ENCODE data around the gene MRPL41.
"Not testable (repeated sequence)": the region's sequence is repeated elsewhere in the genome, so short reads cannot be mapped to it uniquely, and the experiment has no call there.

The MRPL41 gene

GRCh38 chr9:137554349-137554748 lies 2.7 kb downstream of the MRPL41 start:
- TF ChIP-seq CTCF (IDR thresholded peaks at IDR 0.05; ENCODE audit: low read depth, low read length) = no peak
- in situ Hi-C loops (cut with HindIII; ENCODE audit: low sequenced_read_pairs) = no loop called here

DNA sequence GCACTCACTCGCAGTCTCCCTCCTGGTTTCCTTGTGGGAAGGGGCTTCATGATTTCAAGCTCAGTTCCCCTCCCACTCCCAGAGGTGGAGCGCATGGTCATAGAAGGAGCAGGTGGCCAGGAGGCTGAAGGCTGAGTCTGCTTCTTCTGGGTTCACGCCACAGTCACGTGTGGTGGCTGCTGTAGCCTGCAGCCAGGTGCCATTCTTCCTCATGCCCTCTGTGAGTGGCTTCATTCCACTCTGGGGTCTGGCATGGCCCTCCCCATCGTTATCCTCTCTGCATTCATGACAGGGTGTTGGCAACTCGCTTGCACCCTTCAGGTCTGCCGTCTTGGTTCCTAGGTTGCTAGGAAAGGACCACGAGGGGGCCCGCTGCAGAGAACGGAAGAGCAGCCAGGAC lies 3.5 kb downstream of the MRPL41 start:
- no peak for DNase-seq (ENCODE audit: low read depth, low spot score)
- in situ Hi-C loops (cut with HindIII; ENCODE audit: low sequenced_read_pairs) = no loop called here
- no peak for TF ChIP-seq CTCF (IDR thresholded peaks at IDR 0.05; ENCODE audit: low read depth, low read length)
- H3K4me3 ChIP-seq (ENCODE audit: low read depth, low read length) = no peak overlapping the region

More at GRCh38 chr9:137554349-137554748, 2.7 kb downstream of the MRPL41 start:
- H3K4me3 ChIP-seq (ENCODE audit: low read depth, low read length) = no peak overlapping the region
- no peak for DNase-seq (ENCODE audit: low read depth, low spot score)

GRCh38 chr9:137556069-137556838 lies 4.6 kb downstream of the MRPL41 start:
- peak; percentile 69 for DNase-seq (ENCODE audit: low read depth, low spot score)
- in situ Hi-C loops (cut with HindIII; ENCODE audit: low sequenced_read_pairs) = no loop called here
- H3K4me3 ChIP-seq (ENCODE audit: low read depth, low read length) = no peak overlapping the region
- TF ChIP-seq CTCF (IDR thresholded peaks at IDR 0.05; ENCODE audit: low read depth, low read length) = no peak

DNA sequence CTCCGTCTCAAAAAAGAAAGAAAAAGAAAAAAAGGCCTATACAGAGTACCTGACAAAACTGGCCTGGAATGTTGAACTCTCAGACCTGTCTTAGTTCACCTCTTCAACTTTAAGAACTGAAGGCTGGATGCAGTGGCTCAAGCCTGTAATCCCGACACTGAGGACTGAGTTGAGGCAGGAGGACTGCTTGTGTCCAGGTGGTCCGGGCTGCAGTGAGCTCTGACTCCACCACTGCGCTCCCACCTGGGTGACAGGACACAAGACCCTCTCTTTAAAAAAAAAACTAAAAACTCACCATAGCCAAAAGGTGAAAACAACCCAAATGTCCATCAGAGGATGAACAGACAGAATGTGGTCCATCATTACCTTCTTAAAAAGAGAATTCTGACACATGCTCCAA lies 6.4 kb downstream of the MRPL41 start:
- TF ChIP-seq CTCF (IDR thresholded peaks at IDR 0.05; ENCODE audit: low read depth, low read length) = no peak
- DNase-seq (ENCODE audit: low read depth, low spot score) = no peak
- H3K4me3 ChIP-seq (ENCODE audit: low read depth, low read length) = no peak overlapping the region
- in situ Hi-C loops (cut with HindIII; ENCODE audit: low sequenced_read_pairs) = no loop called here

- no peak overlapping the region for H3K4me3 ChIP-seq (ENCODE audit: low read depth, low read length)
- no peak for DNase-seq (ENCODE audit: low read depth, low spot score)
- in situ Hi-C loops (cut with HindIII; ENCODE audit: low sequenced_read_pairs) = no loop called here
- TF ChIP-seq CTCF (IDR thresholded peaks at IDR 0.05; ENCODE audit: low read depth, low read length) = no peak
Measured at GRCh38 chr9:137564134-137564533, 12.5 kb downstream of the MRPL41 start.

DNA sequence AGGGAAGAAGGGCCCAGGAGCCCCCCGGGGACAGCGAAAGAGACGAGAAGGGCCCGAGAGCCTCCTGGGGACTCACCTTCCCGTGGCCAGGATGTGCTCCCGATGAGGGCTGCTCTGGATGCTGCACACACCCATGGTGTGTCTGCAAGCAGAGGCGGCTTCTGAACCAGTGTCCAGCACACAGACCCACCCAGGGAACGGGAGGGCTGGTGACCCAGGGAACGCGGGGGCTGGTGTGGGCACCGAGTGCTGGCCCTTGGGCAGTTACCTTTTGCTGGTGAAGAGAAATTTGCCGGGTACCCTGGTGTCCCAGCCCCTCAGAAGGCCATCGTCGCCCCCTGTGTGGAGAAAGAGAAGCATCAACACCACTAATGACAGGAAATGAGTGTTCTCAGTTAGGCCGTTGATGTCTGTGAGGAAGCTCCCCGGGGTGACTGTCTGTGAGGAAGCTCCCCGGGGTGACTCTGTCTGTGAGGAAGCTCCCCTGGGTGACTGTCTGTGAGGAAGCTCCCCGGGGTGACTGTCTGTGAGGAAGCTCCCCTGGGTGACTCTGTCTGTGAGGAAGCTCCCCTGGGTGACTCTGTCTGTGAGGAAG lies 13.2 kb downstream of the MRPL41 start:
- DNase-seq (ENCODE audit: low read depth, low spot score) = no peak
- TF ChIP-seq CTCF (IDR thresholded peaks at IDR 0.05; ENCODE audit: low read depth, low read length) = no peak
- no peak overlapping the region for H3K4me3 ChIP-seq (ENCODE audit: low read depth, low read length)
- in situ Hi-C loops (cut with HindIII; ENCODE audit: low sequenced_read_pairs) = no loop called here

DNA sequence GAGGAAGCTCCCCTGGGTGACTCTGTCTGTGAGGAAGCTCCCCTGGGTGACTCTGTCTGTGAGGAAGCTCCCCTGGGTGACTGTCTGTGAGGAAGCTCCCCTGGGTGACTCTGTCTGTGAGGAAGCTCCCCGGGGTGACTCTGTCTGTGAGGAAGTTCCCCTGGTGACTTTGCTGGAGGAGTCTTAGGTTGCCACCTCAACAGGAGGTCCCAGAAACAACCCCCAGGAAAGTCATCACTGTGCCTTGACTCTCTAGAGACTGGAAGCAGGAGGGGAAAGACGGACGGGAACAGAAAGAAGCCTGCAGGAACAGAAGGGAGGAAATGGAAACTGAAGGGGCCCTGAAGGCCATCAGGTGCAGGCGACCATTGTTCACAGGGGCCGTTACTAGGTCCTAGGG lies 16.8 kb downstream of the MRPL41 start:
- in situ Hi-C loops (cut with HindIII; ENCODE audit: low sequenced_read_pairs); DNase-seq (ENCODE audit: low read depth, low spot score); H3K4me3 ChIP-seq (ENCODE audit: low read depth, low read length): not testable (repeated sequence)
